K562 (cell line): ENCODE results near the gene RHBDF2. TPM values are rescaled to one million over a fixed set of nuclear protein-coding genes. Genes with fewer than 3 reads are reported as not detected.

Experiments
- ARHGAP35 ChIP-seq: fragments of 450-650 bp; IDR thresholded peaks from 2 replicates; pipeline ENCODE4 v1.6.1; 2018; ENCODE audit not compliant: partially characterized antibody
- ARID3B ChIP-seq: fragments of 250-450 bp; sonication (Bioruptor Pico); IDR thresholded peaks from 2 replicates; pipeline ENCODE4 v1.4.0; 2020; ENCODE audit warnings: borderline replicate concordance
- ATF1 ChIP-seq, 2 experiments: fragments of 450-650 bp in 1 of 2; IDR thresholded peaks; 2 replicates each; pipeline ENCODE4 v1.6.1; 2016; ENCODE audit warnings: missing compliant biosample characterization in 1 of 2, missing genetic modification characterization in 1 of 2
- ATF3 ChIP-seq, 2 experiments: fragments of 450-650 bp in 1 of 2; sonication (generic) in 1 of 2; formaldehyde crosslinking in 1 of 2; IDR thresholded peaks in 1 of 2; conservative IDR thresholded peaks in 1 of 2; 2 replicates each; pipeline versions ENCODE4 v1.6.1 to v1.8.1; 2016 to 2023; ENCODE audit warnings: mild to moderate bottlenecking in 2 of 2, moderate library complexity in 2 of 2, inconsistent platforms in 1 of 2, missing genetic modification reagents in 1 of 2
- ELF2 ChIP-seq: fragments of 250-450 bp; sonication (Bioruptor Pico); IDR thresholded peaks from 2 replicates; pipeline ENCODE4 v1.5.0; 2021; ENCODE audit warnings: mild to moderate bottlenecking
- KLF6 ChIP-seq: fragments of 250-450 bp; sonication (Bioruptor Pico); IDR thresholded peaks from 2 replicates; pipeline ENCODE4 v1.4.0; 2020; ENCODE audit warnings: mild to moderate bottlenecking, moderate library complexity, borderline replicate concordance
- MBD1 ChIP-seq: fragments of 250-450 bp; sonication (Bioruptor Pico); IDR thresholded peaks from 2 replicates; pipeline ENCODE4 v1.8.0; 2022; ENCODE audit warnings: inconsistent platforms
- MCM7 ChIP-seq, 2 experiments: fragments of 450-650 bp; IDR thresholded peaks; 2 replicates each; pipeline ENCODE4 v1.6.1; 2016 to 2018
- MYC ChIP-seq, 2 experiments: fragments of 250-450 bp in 1 of 2; sonication (Bioruptor Pico) in 1 of 2; IDR thresholded peaks; 2 replicates each; pipeline versions ENCODE4 v1.5.1 to v1.6.1; 2012 to 2021; ENCODE audit warnings: low read depth in 2 of 2, borderline replicate concordance in 1 of 2, improper control_type of control experiment in 1 of 2, low read length in 1 of 2, mild to moderate bottlenecking in 1 of 2, moderate library complexity in 1 of 2
- PHF20 ChIP-seq: fragments of 450-650 bp; IDR thresholded peaks from 2 replicates; pipeline ENCODE4 v1.6.1; 2018; ENCODE audit not compliant: partially characterized antibody
- ZBTB2 ChIP-seq: fragments of 450-650 bp; IDR thresholded peaks from 2 replicates; pipeline ENCODE4 v1.6.1; 2016; ENCODE audit warnings: antibody characterized with exemption
- ZBTB49 ChIP-seq: sonication (generic); formaldehyde crosslinking; IDR thresholded peaks from 2 replicates; pipeline ENCODE4 v1.8.0; 2022; ENCODE audit warnings: missing genetic modification reagents, mild to moderate bottlenecking, borderline replicate concordance
- ZBTB9 ChIP-seq: fragments of 450-650 bp; formaldehyde crosslinking; IDR thresholded peaks from 2 replicates; pipeline ENCODE4 v1.4.0; 2020; ENCODE audit warnings: mild to moderate bottlenecking, moderate library complexity
- ZC3H4 ChIP-seq: sonication (generic); formaldehyde crosslinking; IDR thresholded peaks from 2 replicates; pipeline ENCODE4 v1.9.0; 2021; ENCODE audit warnings: missing genetic modification reagents, borderline replicate concordance
- ZNF282 ChIP-seq: sonication (generic); formaldehyde crosslinking; IDR thresholded peaks from 2 replicates; pipeline ENCODE4 v1.8.1; 2023; ENCODE audit warnings: missing genetic modification reagents
- ZNF668 ChIP-seq: fragments of 250-450 bp; sonication (Bioruptor Pico); IDR thresholded peaks from 2 replicates; pipeline ENCODE4 v1.8.0; 2022; ENCODE audit warnings: mild to moderate bottlenecking, inconsistent platforms
- polyA plus RNA-seq, 8 experiments: library from polyadenylated mRNA; depleted of rRNA in 4 of 8; stranded (reverse) in 5 of 8; unstranded in 3 of 8; fragments of >200 nt; fragmentation: Nextera tagmentation in 2 of 8; fragmentation: Illumina TruSeq in 1 of 8; extraction: Ambion mirVana in 2 of 8; extraction: Trizol in 1 of 8; gene quantifications; 2 replicates each; pipeline versions ENCODE4 v1.2.1 to v1.2.3, GENCODE V29; 2011 to 2014; ENCODE audit warnings: inconsistent platforms in 1 of 8, missing spikeins in 1 of 8
- total RNA-seq, 7 experiments: library from RNA; depleted of rRNA in 6 of 7; stranded (reverse); fragments of >200 nt in 6 of 7; fragmentation: Illumina TruSeq in 2 of 7; extraction: Trizol in 2 of 7; gene quantifications; 2 replicates each; pipeline versions ENCODE4 v1.2.1 to v1.2.3, GENCODE V29; 2011 to 2021; ENCODE audit warnings: low replicate concordance in 1 of 7

Gene RHBDF2
- total and polyA plus RNA-seq, 9 of the 15 experiments (the other 6 are each of a cell fraction or from before 2014, with no cell fraction given): 0.04 to 2.8 (median 1.1) TPM

GRCh38 chr17:76452660-76453430, 48.4 kb downstream of the RHBDF2 start, which contains the start of gene UBE2O (continued):
- no peak for TF ChIP-seq MBD1 (CRISPR knock-in tag)
- TF ChIP-seq MYC (IDR thresholded peaks at IDR 0.05; ENCODE audit: low read depth, low read length): peak; percentile 36; the same call in 1 of the 2 replicates
- no peak for TF ChIP-seq MYC (CRISPR knock-in tag; IDR thresholded peaks at IDR 0.05; ENCODE audit: borderline replicate concordance, low read depth)
- TF ChIP-seq ZC3H4 (CRISPR knock-in tag): no peak
- TF ChIP-seq ARHGAP35: no peak
- TF ChIP-seq MCM7 (IDR thresholded peaks at IDR 0.05): no peak
- TF ChIP-seq ATF3 (IDR thresholded peaks at IDR 0.05): no peak
- TF ChIP-seq ATF3 (CRISPR knock-in tag; conservative IDR thresholded peaks at IDR 0.05): no peak
- TF ChIP-seq ZNF668: no peak
- no peak for TF ChIP-seq ELF2 (CRISPR knock-in tag)
- TF ChIP-seq ARID3B: no peak
- TF ChIP-seq ZBTB9 (CRISPR knock-in tag): no peak
- TF ChIP-seq ZBTB2: no peak
- 0 out of 2 replicates have a peak, but pooled peaks have one; percentile 22 for TF ChIP-seq ZNF282
- TF ChIP-seq KLF6 (CRISPR knock-in tag): no peak
- 0 out of 2 replicates have a peak, but pooled peaks have one; percentile 60 for TF ChIP-seq ATF1 (CRISPR knock-in tag; IDR thresholded peaks at IDR 0.05)
- TF ChIP-seq ATF1 (tag; IDR thresholded peaks at IDR 0.05): peak; percentile 88
- no peak for TF ChIP-seq PHF20
- TF ChIP-seq ZBTB49 (CRISPR knock-in tag): no peak
